HEK293 (cell line): ENCODE measurements around the gene KIRREL3.

Experiments
- CTCF ChIA-PET: fragments of 350-600 bp; formaldehyde crosslinking; extraction: SDS; loops from one replicate; lab custom pipeline; 2021; ENCODE audit warnings: antibody characterized with exemption; lab: Yijun Ruan, JAX
- POLR2A ChIA-PET: fragments of 300-600 bp; formaldehyde crosslinking; extraction: SDS; loops from one replicate; lab custom pipeline; 2020; ENCODE audit warnings: antibody characterized with exemption, inconsistent platforms; lab: Yijun Ruan, JAX
- H3K27ac ChIP-seq: fragments of 200-500 bp; sonication (Bioruptor generic); 2 replicates; pipeline ENCODE4 v1.5.1; 2014; ENCODE audit warnings: low read depth, low read length, control low read depth, inconsistent platforms; ENCODE audit errors: extremely low read depth
- H3K36me3 ChIP-seq, 2 experiments: fragments of 200-500 bp in 1 of 2; sonication (Bioruptor generic) in 1 of 2; 1 replicate in 1 of 2; 2 replicates in 1 of 2; pipeline ENCODE4 v1.5.1; 2014 to 2017; ENCODE audit warnings: inconsistent platforms in 2 of 2, low read length in 2 of 2; ENCODE audit not compliant: control insufficient read depth in 2 of 2, insufficient read depth in 1 of 2
- H3K4me1 ChIP-seq: fragments of 200-500 bp; sonication (Bioruptor generic); 2 replicates; pipeline ENCODE4 v1.5.1; 2014; ENCODE audit warnings: mild to moderate bottlenecking, low read length, inconsistent platforms; ENCODE audit not compliant: control insufficient read depth, insufficient read depth
- H3K4me3 ChIP-seq: 2 replicates; pipeline ENCODE4 v1.5.1; 2011; ENCODE audit warnings: low read depth, mild to moderate bottlenecking, control low read depth, low read length, moderate library complexity
- H3K9me3 ChIP-seq: fragments of 200-500 bp; sonication (Bioruptor generic); 2 replicates; pipeline ENCODE4 v1.5.1; 2014; ENCODE audit warnings: low read depth, low read length, inconsistent platforms; ENCODE audit not compliant: control insufficient read depth, insufficient read depth
- ATF2 ChIP-seq: fragments of 450-650 bp; formaldehyde crosslinking; IDR thresholded peaks from 2 replicates; pipeline ENCODE4 v1.5.1; 2016; ENCODE audit warnings: missing biosample characterization, missing genetic modification characterization, low read depth
- BCL6B ChIP-seq: fragments of 450-650 bp; formaldehyde crosslinking; IDR thresholded peaks from 2 replicates; pipeline ENCODE4 v1.5.1; 2017; ENCODE audit warnings: missing biosample characterization, missing genetic modification characterization
- EGR2 ChIP-seq: fragments of 450-650 bp; formaldehyde crosslinking; IDR thresholded peaks from 2 replicates; pipeline ENCODE4 v1.5.1; 2016; ENCODE audit warnings: low read depth, missing biosample characterization, missing genetic modification characterization
- GLIS2 ChIP-seq: fragments of 450-650 bp; formaldehyde crosslinking; IDR thresholded peaks from 2 replicates; pipeline ENCODE4 v1.5.1; 2016; ENCODE audit warnings: missing biosample characterization, missing genetic modification characterization
- IKZF3 ChIP-seq: fragments of 450-650 bp; IDR thresholded peaks from 2 replicates; pipeline ENCODE4 v1.5.0; 2018; ENCODE audit warnings: missing biosample characterization, mild to moderate bottlenecking, missing genetic modification characterization, moderate library complexity
- INSM2 ChIP-seq: fragments of 450-650 bp; formaldehyde crosslinking; IDR thresholded peaks from 2 replicates; pipeline ENCODE4 v1.5.1; 2016; ENCODE audit warnings: missing biosample characterization, missing genetic modification characterization
- KLF8 ChIP-seq: fragments of 450-650 bp; formaldehyde crosslinking; IDR thresholded peaks from 2 replicates; pipeline ENCODE4 v1.5.1; 2016; ENCODE audit warnings: missing biosample characterization, missing genetic modification characterization
- MYNN ChIP-seq: fragments of 450-650 bp; formaldehyde crosslinking; IDR thresholded peaks from 2 replicates; pipeline ENCODE4 v1.5.1; 2016; ENCODE audit warnings: missing biosample characterization, missing genetic modification characterization, borderline replicate concordance
- TCF7L2 ChIP-seq: IDR thresholded peaks from 2 replicates; pipeline ENCODE4 v1.6.1; 2011; ENCODE audit warnings: low read depth, mild to moderate bottlenecking, inconsistent platforms, low read length, moderate library complexity, borderline replicate concordance
- TRIM28 ChIP-seq: IDR thresholded peaks from 2 replicates; pipeline ENCODE4 v1.6.1; 2011; ENCODE audit warnings: low read length, control low read depth, borderline replicate concordance
- WT1 ChIP-seq: fragments of 450-650 bp; formaldehyde crosslinking; IDR thresholded peaks from 2 replicates; pipeline ENCODE4 v1.5.1; 2016; ENCODE audit warnings: missing biosample characterization, missing genetic modification characterization
- ZBTB7A ChIP-seq: fragments of 450-650 bp; formaldehyde crosslinking; IDR thresholded peaks from 2 replicates; pipeline ENCODE4 v1.5.1; 2016; ENCODE audit warnings: low read depth, missing biosample characterization, missing genetic modification characterization
- ZFHX2 ChIP-seq: fragments of 450-650 bp; formaldehyde crosslinking; conservative IDR thresholded peaks from 2 replicates; pipeline ENCODE4 v1.5.1; 2016; ENCODE audit warnings: missing biosample characterization, missing genetic modification characterization
- ZNF174 ChIP-seq: fragments of 450-650 bp; formaldehyde crosslinking; IDR thresholded peaks from 2 replicates; pipeline ENCODE4 v1.5.0; 2017; ENCODE audit warnings: missing biosample characterization, mild to moderate bottlenecking, missing genetic modification characterization
- ZNF2 ChIP-seq: fragments of 450-650 bp; formaldehyde crosslinking; IDR thresholded peaks from 2 replicates; pipeline ENCODE4 v1.5.1; 2016; ENCODE audit warnings: missing biosample characterization, missing genetic modification characterization
- ZNF24 ChIP-seq: fragments of 450-650 bp; formaldehyde crosslinking; IDR thresholded peaks from 2 replicates; pipeline ENCODE4 v1.5.1; 2016; ENCODE audit warnings: missing biosample characterization, missing genetic modification characterization
- ZNF37A ChIP-seq: fragments of 450-650 bp; IDR thresholded peaks from 2 replicates; pipeline ENCODE4 v1.5.1; 2018; ENCODE audit warnings: missing biosample characterization, missing genetic modification characterization
- ZNF513 ChIP-seq: fragments of 450-650 bp; IDR thresholded peaks from 2 replicates; pipeline ENCODE4 v1.5.1; 2018; ENCODE audit warnings: missing biosample characterization, missing genetic modification characterization
- ZNF521 ChIP-seq: fragments of 450-650 bp; formaldehyde crosslinking; IDR thresholded peaks from 2 replicates; pipeline ENCODE4 v1.5.1; 2017; ENCODE audit warnings: missing biosample characterization, mild to moderate bottlenecking, missing genetic modification characterization
- ZNF558 ChIP-seq: fragments of 450-650 bp; formaldehyde crosslinking; IDR thresholded peaks from 2 replicates; pipeline ENCODE4 v1.5.1; 2016; ENCODE audit warnings: missing biosample characterization, missing genetic modification characterization
- ZNF560 ChIP-seq: fragments of 450-650 bp; formaldehyde crosslinking; IDR thresholded peaks from 2 replicates; pipeline ENCODE4 v1.5.1; 2017; ENCODE audit warnings: missing biosample characterization, missing genetic modification characterization, borderline replicate concordance
- ZNF670 ChIP-seq: fragments of 450-650 bp; formaldehyde crosslinking; IDR thresholded peaks from 2 replicates; pipeline ENCODE4 v1.5.1; 2016; ENCODE audit warnings: missing biosample characterization, missing genetic modification characterization, low read depth
- ZNF707 ChIP-seq: fragments of 450-650 bp; formaldehyde crosslinking; IDR thresholded peaks from 2 replicates; pipeline ENCODE4 v1.5.1; 2016; ENCODE audit warnings: missing biosample characterization, missing genetic modification characterization
- ZNF747 ChIP-seq: fragments of 450-650 bp; formaldehyde crosslinking; IDR thresholded peaks from 2 replicates; pipeline ENCODE4 v1.5.1; 2016; ENCODE audit warnings: missing biosample characterization, missing genetic modification characterization
- ZNF76 ChIP-seq: fragments of 450-650 bp; formaldehyde crosslinking; IDR thresholded peaks from 2 replicates; pipeline ENCODE4; 2016; ENCODE audit warnings: low read depth, missing biosample characterization, missing genetic modification characterization, borderline replicate concordance
- ZSCAN16 ChIP-seq: fragments of 450-650 bp; formaldehyde crosslinking; IDR thresholded peaks from 2 replicates; pipeline ENCODE4 v1.5.1; 2016; ENCODE audit warnings: missing biosample characterization, missing genetic modification characterization

KIRREL3 gene

GRCh38 chr11:126772267-126772666 is 228.3 kb downstream of the KIRREL3 start (continued):
- TF ChIP-seq KLF8 (tag by site-specific recombination) (no peak), ZNF76 (tag by site-specific recombination) (no peak), ZNF558 (tag by site-specific recombination) (no peak), ZNF670 (no peak), WT1 (tag by site-specific recombination) (no peak)

GRCh38 chr11:126768702-126769101 is 231.9 kb downstream of the KIRREL3 start:
- H3K36me3 ChIP-seq = no peaks in the 10 kb centered on the region
- no peak overlapping the region for H3K27ac ChIP-seq
- H3K4me1 ChIP-seq = no peaks in the 10 kb centered on the region
- no peak overlapping the region for H3K4me3 ChIP-seq
- TF ChIP-seq ZNF560 = no peak
- no peaks in the 10 kb centered on the region for H3K9me3 ChIP-seq
- CTCF ChIA-PET = no interaction called here
- POLR2A ChIA-PET = no interaction called here

- POLR2A ChIA-PET = interaction anchor here (0.5 kb wide), 1 partner anchor 60 kb away, joined by 5 read pairs; no protein-coding TSS in a partner anchor
- Histone ChIP-seq H3K27ac (no peak overlapping the region), H3K36me3 (no peaks in the 10 kb centered on the region), H3K4me1 (no peaks in the 10 kb centered on the region), H3K4me3 (no peak overlapping the region), H3K9me3 (no peaks in the 10 kb centered on the region)
- TF ChIP-seq ZNF513 (tag by site-specific recombination) (no peak), ZNF707 (tag by site-specific recombination) (no peak), ZBTB7A (tag by site-specific recombination) (no peak), ZNF174 (tag by site-specific recombination) (no peak), IKZF3 (tag by site-specific recombination) (no peak), TRIM28 (no peak), TCF7L2 (no peak), ZNF747 (tag by site-specific recombination) (no peak), MYNN (tag by site-specific recombination) (no peak), ZNF521 (no peak), INSM2 (tag by site-specific recombination) (no peak), BCL6B (no peak), ZNF24 (no peak), ZSCAN16 (tag by site-specific recombination) (no peak), ZNF37A (tag by site-specific recombination) (no peak), ZFHX2 (tag by site-specific recombination) (no peak), GLIS2 (tag by site-specific recombination) (no peak), ZNF2 (tag by site-specific recombination) (no peak), EGR2 (no peak), ATF2 (tag by site-specific recombination) (no peak)
- CTCF ChIA-PET = interaction anchor here (0.7 kb wide), 1 partner anchor 212 kb away, joined by 3 read pairs; no protein-coding TSS in a partner anchor
Measured at GRCh38 chr11:126766440-126766839, 234.1 kb downstream of the KIRREL3 start.
